ENCODE data around the gene C10orf71. TPM values are rescaled to one million over a fixed set of nuclear protein-coding genes. Genes with fewer than 3 reads are reported as not detected.

C10orf71 gene
- total RNA-seq, 3 donors from 2014 or later, result 0.05 TPM; not detected in 2

- TF ChIP-seq, protein P1, sequence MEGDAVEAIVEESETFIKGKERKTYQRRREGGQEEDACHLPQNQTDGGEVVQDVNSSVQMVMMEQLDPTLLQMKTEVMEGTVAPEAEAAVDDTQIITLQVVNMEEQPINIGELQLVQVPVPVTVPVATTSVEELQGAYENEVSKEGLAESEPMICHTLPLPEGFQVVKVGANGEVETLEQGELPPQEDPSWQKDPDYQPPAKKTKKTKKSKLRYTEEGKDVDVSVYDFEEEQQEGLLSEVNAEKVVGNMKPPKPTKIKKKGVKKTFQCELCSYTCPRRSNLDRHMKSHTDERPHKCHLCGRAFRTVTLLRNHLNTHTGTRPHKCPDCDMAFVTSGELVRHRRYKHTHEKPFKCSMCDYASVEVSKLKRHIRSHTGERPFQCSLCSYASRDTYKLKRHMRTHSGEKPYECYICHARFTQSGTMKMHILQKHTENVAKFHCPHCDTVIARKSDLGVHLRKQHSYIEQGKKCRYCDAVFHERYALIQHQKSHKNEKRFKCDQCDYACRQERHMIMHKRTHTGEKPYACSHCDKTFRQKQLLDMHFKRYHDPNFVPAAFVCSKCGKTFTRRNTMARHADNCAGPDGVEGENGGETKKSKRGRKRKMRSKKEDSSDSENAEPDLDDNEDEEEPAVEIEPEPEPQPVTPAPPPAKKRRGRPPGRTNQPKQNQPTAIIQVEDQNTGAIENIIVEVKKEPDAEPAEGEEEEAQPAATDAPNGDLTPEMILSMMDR (IDR thresholded peaks at IDR 0.05), result no peak
- H3K9me3 ChIP-seq, result no peaks in the 10 kb centered on the region
- DNase-seq (peak in 1 of 3 donors; percentile 23), ATAC-seq (peak; percentile 46)
- no peaks in the 10 kb centered on the region for H3K36me3 ChIP-seq (ENCODE audit: low read depth)
- intact Hi-C loops (cut with DNase I, micrococcal nuclease), result no loop called here
- H3K4me1 ChIP-seq (ENCODE audit: low read depth), result no peaks in the 10 kb centered on the region
- H3K4me3 ChIP-seq, result no peak overlapping the region
Measured at GRCh38 chr10:49285232-49285631, 13.7 kb upstream of the C10orf71 start.

GRCh38 chr10:49286686-49287085 lies 12.3 kb upstream of the C10orf71 start:
- intact Hi-C loops (cut with DNase I, micrococcal nuclease), result no loop called here
- ATAC-seq (no peak), DNase-seq (no peak)
- Histone ChIP-seq H3K4me3 (no peak overlapping the region), H3K9me3 (no peaks in the 10 kb centered on the region), H3K4me1 (ENCODE audit: low read depth) (no peaks in the 10 kb centered on the region), H3K36me3 (ENCODE audit: low read depth) (no peaks in the 10 kb centered on the region)
- TF ChIP-seq, protein P1 (IDR thresholded peaks at IDR 0.05), result no peak

GRCh38 chr10:49287689-49288340 lies 11.2 kb upstream of the C10orf71 start:
- Histone ChIP-seq H3K4me1 (ENCODE audit: low read depth) (no peaks in the 10 kb centered on the region), H3K4me3 (no peak overlapping the region), H3K9me3 (no peaks in the 10 kb centered on the region), H3K36me3 (ENCODE audit: low read depth) (no peaks in the 10 kb centered on the region)
- ATAC-seq (no peak), DNase-seq (no peak)
- intact Hi-C loops (cut with DNase I, micrococcal nuclease), result no loop called here
- TF ChIP-seq, protein P1 (IDR thresholded peaks at IDR 0.05), result no peak

- no peaks in the 10 kb centered on the region for H3K9me3 ChIP-seq
- H3K4me3 ChIP-seq, result no peak overlapping the region
- H3K36me3 ChIP-seq (ENCODE audit: low read depth), result no peaks in the 10 kb centered on the region
- TF ChIP-seq, protein P1 (IDR thresholded peaks at IDR 0.05), result no peak
- intact Hi-C loops (cut with DNase I, micrococcal nuclease), result no loop called here
- DNase-seq, result no peak
- H3K4me1 ChIP-seq (ENCODE audit: low read depth), result no peaks in the 10 kb centered on the region
- ATAC-seq, result no peak
Measured at GRCh38 chr10:49288341-49289065, 10.5 kb upstream of the C10orf71 start.

DNA sequence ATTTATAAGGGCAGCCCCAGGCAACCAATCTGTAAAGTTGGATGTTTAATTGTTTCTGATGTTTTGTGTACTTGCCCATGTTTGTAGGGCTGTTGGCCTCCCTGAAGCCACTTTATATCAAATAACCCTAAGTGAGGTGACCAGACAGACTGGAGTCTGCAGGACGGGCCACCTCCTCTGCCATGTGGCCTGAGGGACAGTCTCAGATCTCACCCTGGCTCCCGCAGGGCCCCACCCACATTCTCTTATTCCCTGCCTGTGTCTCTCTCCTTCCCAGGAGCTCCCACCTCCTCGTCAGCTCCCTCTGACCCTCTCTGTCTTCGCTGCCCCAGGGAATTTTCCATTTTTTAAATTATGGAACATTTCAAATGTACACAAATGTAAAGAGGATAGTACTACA lies 9.5 kb upstream of the C10orf71 start:
- Histone ChIP-seq H3K4me1 (ENCODE audit: low read depth) (no peaks in the 10 kb centered on the region), H3K4me3 (no peak overlapping the region), H3K9me3 (no peaks in the 10 kb centered on the region), H3K36me3 (ENCODE audit: low read depth) (no peaks in the 10 kb centered on the region)
- ATAC-seq (no peak), DNase-seq (no peak)
- TF ChIP-seq, protein P1 (IDR thresholded peaks at IDR 0.05), result no peak
- intact Hi-C loops (cut with DNase I, micrococcal nuclease), result no loop called here
